ENCODE data around the gene CRAMP1. TPM values are rescaled to one million over a fixed set of nuclear protein-coding genes. Genes with fewer than 3 reads are reported as not detected.

The CRAMP1 gene
- total and polyA plus RNA-seq, 2 donors (not counting 3 experiments of a cell fraction or from before 2014, with no cell fraction given): 21.5 to 30.8 TPM

- TF ChIP-seq FOS (IDR thresholded peaks at IDR 0.05; ENCODE audit: borderline replicate concordance, insufficient read depth, low read length): no peak
- TF ChIP-seq POLR2AphosphoS5 (IDR thresholded peaks at IDR 0.05; ENCODE audit: insufficient read depth, low read depth, low read length): no peak
- TF ChIP-seq MAX (IDR thresholded peaks at IDR 0.05; ENCODE audit: insufficient read depth, insufficient read length): no peak
- no peak for TF ChIP-seq POLR2A (IDR thresholded peaks at IDR 0.05; ENCODE audit: low read depth, low read length)
- no peak for TF ChIP-seq MYC (IDR thresholded peaks at IDR 0.05; ENCODE audit: low read depth, low read length)
- no peak for FAIRE-seq
- ChIA-PET POLR2A (no interaction called here), CTCF (no interaction called here)
- H3K9me3 ChIP-seq (replicated peaks; ENCODE audit: control insufficient read depth, insufficient read depth, low read length): no peaks in the 10 kb centered on the region
- no TSS peak for BruUV-seq (replicated peaks)
- no peak overlapping the region for H3K4me2 ChIP-seq (ENCODE audit: insufficient read depth, low read length)
- peaks cover 75% of the 10 kb centered on the region for H3K79me2 ChIP-seq (ENCODE audit: control insufficient read depth, insufficient read depth, low read length)
- H3K27ac ChIP-seq (ENCODE audit: insufficient read depth, low read depth, low read length): no peak overlapping the region
- H3K4me1 ChIP-seq (ENCODE audit: control insufficient read depth, extremely low read depth, insufficient read depth, low read length): peaks cover 14% of the 10 kb centered on the region
- dilution Hi-C loops (cut with MboI; ENCODE audit: extremely low pct_ligation_motif_present, low sequenced_read_pairs) (no loop called here), intact Hi-C loops (cut with micrococcal nuclease) (no loop called here)
- peaks cover 20 to 29% of the 10 kb centered on the region in 2 experiments for H3K36me3 ChIP-seq (ENCODE audit: control insufficient read depth in 2 of 2, extremely low read depth in 1 of 2, insufficient read depth in 2 of 2, low read length in 2 of 2)
- H3K4me3 ChIP-seq (replicated peaks in 1 of 3; ENCODE audit: insufficient read depth in 1 of 3, low read depth in 1 of 3, low read length in 3 of 3): no peak overlapping the region
- no peaks in the 10 kb centered on the region for H3K27me3 ChIP-seq (ENCODE audit: control insufficient read depth in 2 of 2, insufficient read depth in 2 of 2, low read length in 2 of 2)
- H3K9ac ChIP-seq (replicated peaks; ENCODE audit: extremely low read depth, insufficient read depth, low read length): no peak overlapping the region
- no peaks in the 10 kb centered on the region for H3K9me1 ChIP-seq (replicated peaks; ENCODE audit: control insufficient read depth, extremely low read depth, insufficient read depth, low read length)
- no peak for DNase-seq (ENCODE audit: low read depth, low spot score)
- H4K20me1 ChIP-seq (replicated peaks; ENCODE audit: control insufficient read depth, extremely low read depth, insufficient read depth, low read length): peaks cover 4% of the 10 kb centered on the region
- H2AFZ ChIP-seq (ENCODE audit: low read depth, low read length): no peak overlapping the region
Measured at GRCh38 chr16:1688807-1689560, 76.8 kb downstream of the CRAMP1 start.

- DNase-seq (ENCODE audit: low read depth, low spot score) (no peak), FAIRE-seq (no peak)
- ChIA-PET CTCF (no interaction called here), POLR2A (no interaction called here)
- peaks cover 14% of the 10 kb centered on the region for H3K4me1 ChIP-seq (ENCODE audit: control insufficient read depth, extremely low read depth, insufficient read depth, low read length)
- H2AFZ ChIP-seq (ENCODE audit: low read depth, low read length): no peak overlapping the region
- dilution Hi-C loops (cut with MboI; ENCODE audit: extremely low pct_ligation_motif_present, low sequenced_read_pairs): no loop called here
- H3K27ac ChIP-seq (ENCODE audit: insufficient read depth, low read depth, low read length): no peak overlapping the region
- no TSS peak for BruUV-seq (replicated peaks)
- H3K36me3 ChIP-seq (ENCODE audit: control insufficient read depth in 2 of 2, extremely low read depth in 1 of 2, insufficient read depth in 2 of 2, low read length in 2 of 2): peaks cover 22 to 34% of the 10 kb centered on the region in 2 experiments
- no peaks in the 10 kb centered on the region for H3K27me3 ChIP-seq (ENCODE audit: control insufficient read depth in 2 of 2, insufficient read depth in 2 of 2, low read length in 2 of 2)
- H3K79me2 ChIP-seq (ENCODE audit: control insufficient read depth, insufficient read depth, low read length): peaks cover 75% of the 10 kb centered on the region
- H4K20me1 ChIP-seq (replicated peaks; ENCODE audit: control insufficient read depth, extremely low read depth, insufficient read depth, low read length): peaks cover 4% of the 10 kb centered on the region
- H3K9me3 ChIP-seq (replicated peaks; ENCODE audit: control insufficient read depth, insufficient read depth, low read length): no peaks in the 10 kb centered on the region
- no peak for TF ChIP-seq CTCF (IDR thresholded peaks at IDR 0.05; ENCODE audit: extremely low read depth in 1 of 2, insufficient read depth in 1 of 2, low read depth in 1 of 2, low read length in 2 of 2)
- TF ChIP-seq JUN (IDR thresholded peaks at IDR 0.05; ENCODE audit: borderline replicate concordance, insufficient read depth, insufficient read length, low read depth): no peak
- no peak for TF ChIP-seq POLR2AphosphoS5 (IDR thresholded peaks at IDR 0.05; ENCODE audit: insufficient read depth, low read depth, low read length)
- no peak for TF ChIP-seq EZH2 (IDR thresholded peaks at IDR 0.05; ENCODE audit: borderline replicate concordance, low read depth, low read length, severe bottlenecking)
- no peak for TF ChIP-seq POLR2A (IDR thresholded peaks at IDR 0.05; ENCODE audit: low read depth, low read length)
- TF ChIP-seq FOS (IDR thresholded peaks at IDR 0.05; ENCODE audit: borderline replicate concordance, insufficient read depth, low read length): no peak
- no peak for TF ChIP-seq GATA2 (IDR thresholded peaks at IDR 0.05; ENCODE audit: insufficient read depth, insufficient read length, low read depth, low read length)
- no peak for TF ChIP-seq MYC (IDR thresholded peaks at IDR 0.05; ENCODE audit: low read depth, low read length)
- no peak for TF ChIP-seq MAX (IDR thresholded peaks at IDR 0.05; ENCODE audit: insufficient read depth, insufficient read length)
- intact Hi-C loops (cut with micrococcal nuclease): no loop called here
- H3K4me3 ChIP-seq (replicated peaks in 1 of 3; ENCODE audit: insufficient read depth in 1 of 3, low read depth in 1 of 3, low read length in 3 of 3): no peak overlapping the region
- H3K9me1 ChIP-seq (replicated peaks; ENCODE audit: control insufficient read depth, extremely low read depth, insufficient read depth, low read length): no peaks in the 10 kb centered on the region
- no peak overlapping the region for H3K9ac ChIP-seq (replicated peaks; ENCODE audit: extremely low read depth, insufficient read depth, low read length)
- H3K4me2 ChIP-seq (ENCODE audit: insufficient read depth, low read length): no peak overlapping the region
Measured at GRCh38 chr16:1689853-1690252, 77.7 kb downstream of the CRAMP1 start.
